GM12878 (cell line): ENCODE measurements around the gene MYH9. TPM values are rescaled to one million over a fixed set of nuclear protein-coding genes. Genes with fewer than 3 reads are reported as not detected.

Source experiments
- ATAC-seq: fragments of 200-7000 bp; cut with Tn5 transposase; 3 replicates; pipeline ENCODE4 v1.9.1; 2020; ENCODE audit warnings: mild to moderate bottlenecking, moderate library complexity
- BruUV-seq: library from RNA; stranded (reverse); fragments of 400-500 nt; replicated peaks from 2 replicates; lab custom pipeline; 2021; lab: Mats Ljungman, UMichigan
- CTCF ChIA-PET: fragments of 300-600 bp; sonication (Branson Sonifier 250); formaldehyde crosslinking; extraction: SDS; loops from one replicate; lab custom pipeline; 2021; ENCODE audit warnings: inconsistent platforms; lab: Yijun Ruan, JAX
- POLR2A ChIA-PET: fragments of 350-600 bp; formaldehyde crosslinking; extraction: SDS; loops from one replicate; lab custom pipeline; 2021; ENCODE audit warnings: inconsistent platforms; lab: Charles Lee
- RAD21 ChIA-PET: fragments of 300-600 bp; sonication (Branson Sonifier 250); formaldehyde crosslinking; loops from one replicate; lab custom pipeline; 2023; ENCODE audit warnings: antibody characterized with exemption; ENCODE audit not compliant: unreplicated experiment; lab: Charles Lee
- SMC1A ChIA-PET: fragments of 300-600 bp; sonication (Branson Sonifier 250); formaldehyde crosslinking; loops from one replicate; lab custom pipeline; 2023; ENCODE audit not compliant: unreplicated experiment, uncharacterized antibody; lab: Charles Lee
- DNase-seq: peaks from one replicate; pipeline ENCODE4 v3.0.0-alpha.2; 2011; ENCODE audit warnings: low read depth, low spot score
- FAIRE-seq: peaks from 3 replicates; lab custom pipeline; 2011; peaks lifted over from hg19 to GRCh38; lab: Jason Lieb, UNC
- H2AFZ ChIP-seq: 2 replicates; pipeline ENCODE4 v1.6.0; 2011; ENCODE audit warnings: low read depth, low read length, control low read depth; ENCODE audit not compliant: control insufficient read depth
- H3K27ac ChIP-seq: 2 replicates; pipeline ENCODE4 v1.5.1; 2011; ENCODE audit warnings: control low read depth; ENCODE audit not compliant: control insufficient read depth, insufficient read depth
- H3K27me3 ChIP-seq, 2 experiments: replicated peaks in 1 of 2; 2 replicates each; pipeline versions ENCODE4 v1.6.0 to v1.6.1; 2011; ENCODE audit warnings: low read length in 1 of 2; ENCODE audit not compliant: control insufficient read depth in 2 of 2, insufficient read depth in 2 of 2
- H3K36me3 ChIP-seq, 2 experiments: 2 replicates each; pipeline ENCODE4 v1.5.1; 2011; ENCODE audit warnings: low read length in 1 of 2; ENCODE audit not compliant: control insufficient read depth in 2 of 2, insufficient read depth in 2 of 2
- H3K4me1 ChIP-seq: 2 replicates; pipeline ENCODE4 v1.6.1; 2011; ENCODE audit warnings: mild to moderate bottlenecking, low read length, moderate library complexity, mixed read lengths; ENCODE audit not compliant: control insufficient read depth, insufficient read depth
- H3K4me2 ChIP-seq: 2 replicates; pipeline ENCODE4 v1.6.0; 2011; ENCODE audit warnings: control low read depth; ENCODE audit not compliant: control insufficient read depth, insufficient read depth
- H3K4me3 ChIP-seq: fragments of 200-600 bp; sonication (generic); 2 replicates; pipeline ENCODE4 v1.5.1; 2016
- H3K79me2 ChIP-seq: 2 replicates; pipeline ENCODE4 v1.6.0; 2011; ENCODE audit warnings: low read length; ENCODE audit not compliant: control insufficient read depth, insufficient read depth
- H3K9ac ChIP-seq: 2 replicates; pipeline ENCODE4 v1.8.0; 2011; ENCODE audit warnings: low read length, control low read depth, mixed read lengths; ENCODE audit not compliant: control insufficient read depth, insufficient read depth
- H3K9me3 ChIP-seq: replicated peaks from 3 replicates; pipeline ENCODE4 v1.5.1; 2011; ENCODE audit warnings: mild to moderate bottlenecking, low read length; ENCODE audit not compliant: control insufficient read depth, insufficient read depth
- H4K20me1 ChIP-seq: 2 replicates; pipeline ENCODE4 v1.6.0; 2011; ENCODE audit not compliant: control insufficient read depth, insufficient read depth
- ATF2 ChIP-seq: IDR thresholded peaks from 2 replicates; pipeline ENCODE4 v1.6.1; 2012; ENCODE audit warnings: low read length, inconsistent platforms
- KDM1A ChIP-seq: fragments of 200-600 bp; sonication (generic); IDR thresholded peaks from 2 replicates; pipeline ENCODE4 v1.6.1; 2016; ENCODE audit warnings: borderline replicate concordance
- LARP7 ChIP-seq: fragments of 450-650 bp; IDR thresholded peaks from 2 replicates; pipeline ENCODE4 v1.6.1; 2017; ENCODE audit warnings: mild to moderate bottlenecking
- SKIL ChIP-seq: fragments of 450-650 bp; IDR thresholded peaks from 2 replicates; pipeline ENCODE4 v1.6.1; 2017; ENCODE audit warnings: mild to moderate bottlenecking, low read depth, inconsistent platforms; ENCODE audit not compliant: poor library complexity, severe bottlenecking
- SMAD5 ChIP-seq: IDR thresholded peaks from 2 replicates; pipeline ENCODE4 v1.6.1; 2016; ENCODE audit warnings: antibody characterized with exemption, low read depth
- SPI1 ChIP-seq: IDR thresholded peaks from 2 replicates; pipeline ENCODE4 v1.6.1; 2011; ENCODE audit warnings: low read depth, mild to moderate bottlenecking, low read length, moderate library complexity, borderline replicate concordance; ENCODE audit not compliant: insufficient read depth
- WGBS: methylation state at CpG from one replicate; pipeline ENCODE4 v1.1.6; 2016; ENCODE audit warnings: low lambda C conversion rate; ENCODE audit not compliant: insufficient replicate concordance, insufficient coverage; ENCODE audit errors: missing lambda C conversion rate; 5-methylcytosine and 5-hydroxymethylcytosine counted together
- in situ Hi-C: fragments of 300-500 bp; cut with MboI; formaldehyde crosslinking; loops from 9 replicates; pipeline ENCODE4 v1.14.3; 2018; ENCODE audit warnings: mixed read lengths
- intact Hi-C: fragments of 100-400 bp; cut with micrococcal nuclease; formaldehyde crosslinking; loops from one replicate; pipeline ENCODE4 v1.14.2; 2022; ENCODE audit not compliant: unreplicated experiment
- polyA plus RNA-seq, 11 experiments: library from polyadenylated mRNA; depleted of rRNA in 4 of 11; unstranded in 6 of 11; stranded (reverse) in 5 of 11; fragments of >200 nt; fragmentation: Nextera tagmentation in 4 of 11; fragmentation: Illumina TruSeq in 1 of 11; extraction: Ambion mirVana in 4 of 11; extraction: Trizol in 1 of 11; gene quantifications; 1 replicate in 1 of 11; 2 replicates in 10 of 11; pipeline versions ENCODE4 v1.2.1 to v1.2.3, GENCODE V29; 2011 to 2016; ENCODE audit warnings: inconsistent platforms in 2 of 11, missing spikeins in 2 of 11, low read depth in 1 of 11
- total RNA-seq, 4 experiments: library from RNA; depleted of rRNA in 3 of 4; stranded (reverse); fragments of >200 nt in 3 of 4; fragmentation: Illumina TruSeq in 1 of 4; extraction: Trizol in 1 of 4; gene quantifications; 2 replicates each; pipeline versions ENCODE4 v1.2.1 to v1.2.3, GENCODE V29; 2013 to 2021

Gene MYH9
- total and polyA plus RNA-seq, 10 of the 15 experiments (the other 5 are each of a cell fraction or from before 2014, with no cell fraction given), result 5.1 to 525 (median 145) TPM

DNA sequence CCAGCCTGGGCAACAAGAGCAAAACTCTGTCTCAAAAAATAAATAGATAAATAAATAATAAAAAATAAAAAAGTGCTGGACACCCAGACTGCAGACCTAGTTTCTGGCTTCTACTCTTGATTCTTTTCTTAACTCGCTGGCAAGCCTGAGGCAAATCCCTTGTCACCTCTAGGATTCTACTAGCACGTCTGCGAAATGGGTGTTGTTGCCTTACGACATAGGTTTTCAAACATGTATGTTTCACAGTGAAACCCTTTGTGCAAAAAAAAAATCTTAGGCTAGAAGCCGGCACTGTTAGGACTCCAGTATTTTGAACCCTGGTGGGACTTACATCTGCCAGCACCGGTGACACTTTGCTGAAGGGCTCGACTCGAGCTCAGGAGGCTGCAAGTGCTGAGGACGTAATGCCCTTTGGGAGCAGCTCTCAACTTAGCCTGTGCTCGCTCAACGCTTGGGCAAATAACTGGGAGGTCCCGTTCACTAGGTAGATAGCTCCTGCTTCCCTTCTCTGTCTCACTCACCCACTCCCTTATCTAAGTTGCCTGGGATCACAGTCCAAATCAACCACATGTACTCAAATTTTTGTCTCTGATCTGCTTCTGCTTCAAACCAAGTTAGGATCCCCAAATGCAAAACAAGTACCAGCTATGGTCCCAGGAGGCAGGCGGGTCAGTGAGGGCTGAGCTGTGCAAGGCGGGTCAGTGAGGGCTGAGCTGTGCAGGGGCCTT, 34.7 kb upstream of the MYH9 start:
- Histone ChIP-seq H3K9me3 (no peaks in the 10 kb centered on the region), H3K79me2 (no peaks in the 10 kb centered on the region), H2AFZ (no peak overlapping the region), H3K4me2 (no peak overlapping the region), H3K4me1 (peaks cover 18% of the 10 kb centered on the region), H4K20me1 (no peaks in the 10 kb centered on the region), H3K4me3 (no peak overlapping the region), H3K36me3 (no peaks in the 10 kb centered on the region), H3K27me3 (no peaks in the 10 kb centered on the region), H3K9ac (no peak overlapping the region), H3K27ac (no peak overlapping the region)
- 48% methylated on average over 14 of the region's 14 CpGs for WGBS
- ATAC-seq, result peak; percentile 32; the same call in 2 of the 3 replicates
- intact Hi-C loops, result no loop called here
- CTCF ChIA-PET, result interaction anchor here (0.9 to 1.5 kb wide), 2 partner anchors 13 to 44 kb away, joined by 3 to 4 read pairs; no protein-coding TSS in a partner anchor
- no peak for TF ChIP-seq LARP7
- no peak for TF ChIP-seq SPI1
- TF ChIP-seq KDM1A, result no peak
- no peak for TF ChIP-seq SMAD5
- no peak for TF ChIP-seq SKIL
- TF ChIP-seq ATF2, result no peak
- no TSS peak for BruUV-seq
- POLR2A ChIA-PET, result no interaction called here
- in situ Hi-C loops, result no loop called here
- SMC1A ChIA-PET, result interaction anchor here (1.6 kb wide), 1 partner anchor 29 kb away, joined by 3 read pairs; no protein-coding TSS in a partner anchor
- DNase-seq, result no peak
- RAD21 ChIA-PET, result interaction anchor here (1.2 kb wide), 1 partner anchor 741 kb away, joined by 3 read pairs; no protein-coding TSS in a partner anchor
- no peak for FAIRE-seq
